CD4-positive, alpha-beta T cell treated with Interleukin-12 subunit alpha and Interleukin-12 subunit beta, for 1 hour (primary cell): ENCODE data around the gene SLC6A19.

Experiments used
- DNase-seq: peaks from one replicate; pipeline ENCODE4 v3.0.0-alpha.2; 2020

Gene SLC6A19

DNA sequence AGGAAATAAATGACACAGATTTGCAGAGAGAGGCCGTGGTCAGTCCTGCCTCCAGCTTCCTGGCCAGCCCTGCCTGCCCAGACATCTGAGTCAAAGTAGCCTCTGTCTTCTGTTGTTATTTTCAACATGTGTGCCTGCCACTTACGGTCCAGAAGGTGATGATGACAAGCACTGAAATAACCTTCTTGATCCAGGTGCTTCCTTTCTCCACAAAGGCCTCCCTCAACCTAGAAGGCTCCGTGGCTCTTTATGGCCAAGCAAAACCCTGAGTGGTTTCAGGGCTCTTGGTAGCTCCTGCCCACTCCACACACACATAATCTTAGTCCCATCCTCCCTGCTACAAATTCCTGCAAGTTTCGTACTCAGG is 34.1 kb upstream of the SLC6A19 start:
- DNase-seq: no peak

DNA sequence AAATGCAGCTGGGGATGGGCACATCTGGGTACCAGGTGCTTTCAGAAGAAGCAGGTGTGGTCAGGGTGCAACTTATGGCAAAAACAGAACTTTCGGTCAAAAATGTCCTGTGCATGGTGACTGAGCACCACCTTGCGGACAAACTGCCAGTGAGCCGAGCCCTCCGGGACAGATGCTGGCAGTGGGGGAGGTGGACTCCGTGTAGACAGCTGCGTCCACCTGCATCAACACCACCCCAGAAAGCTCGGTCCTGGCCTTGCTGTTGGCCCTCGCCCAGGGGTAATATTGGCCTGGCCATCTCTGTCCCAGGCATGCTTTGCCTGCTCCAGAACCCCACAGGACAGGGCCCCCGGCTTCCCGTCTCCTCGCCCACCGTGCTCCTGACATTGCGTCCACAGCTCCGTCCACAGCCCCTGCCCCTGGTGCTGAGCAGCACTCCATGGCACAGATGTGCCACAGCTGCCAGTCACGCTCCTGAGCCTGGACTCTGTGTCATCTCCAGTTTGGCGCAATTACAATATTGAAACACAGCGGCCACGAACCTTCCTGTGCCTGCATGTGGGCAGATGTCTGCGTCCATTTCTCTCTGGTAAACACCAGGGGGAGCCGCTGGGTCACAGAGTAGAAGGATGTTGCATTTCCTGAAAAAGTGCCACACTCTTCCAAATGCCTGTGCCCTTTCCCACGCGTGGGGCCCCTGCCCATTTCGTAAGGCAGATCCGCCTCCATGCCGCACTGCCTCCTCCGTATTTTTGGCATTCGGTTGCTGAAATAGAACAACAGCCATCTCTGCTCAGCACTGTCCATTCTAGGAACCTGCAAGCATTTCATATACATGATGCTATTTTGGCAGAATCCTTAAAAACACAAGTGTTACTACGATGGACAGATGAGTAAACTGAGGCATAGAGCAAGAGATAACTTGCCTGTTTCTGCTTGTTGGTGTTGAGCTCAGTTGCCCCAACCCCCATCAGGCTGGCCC is 33.4 kb upstream of the SLC6A19 start:
- DNase-seq: peak; percentile 71

DNA sequence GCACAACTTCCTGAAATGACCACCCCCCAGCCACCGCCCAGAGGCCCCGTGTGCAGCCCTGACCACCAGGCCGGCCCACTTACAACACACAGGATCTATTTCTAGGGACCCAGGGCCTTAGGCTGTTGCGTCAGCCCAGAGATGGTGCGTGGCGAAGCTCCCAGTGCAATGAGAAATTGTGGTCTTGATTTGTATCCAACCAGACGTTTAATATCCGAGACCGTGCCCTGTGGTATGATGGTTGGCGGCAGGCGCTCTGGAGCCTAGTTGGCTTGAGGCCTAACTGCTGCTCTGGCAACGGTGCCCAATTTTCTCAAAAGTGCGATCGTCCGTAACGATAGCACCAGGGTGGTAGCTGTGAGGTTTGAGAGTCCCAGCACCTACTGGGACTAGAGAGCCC is 32.6 kb upstream of the SLC6A19 start:
- no peak for DNase-seq

DNA sequence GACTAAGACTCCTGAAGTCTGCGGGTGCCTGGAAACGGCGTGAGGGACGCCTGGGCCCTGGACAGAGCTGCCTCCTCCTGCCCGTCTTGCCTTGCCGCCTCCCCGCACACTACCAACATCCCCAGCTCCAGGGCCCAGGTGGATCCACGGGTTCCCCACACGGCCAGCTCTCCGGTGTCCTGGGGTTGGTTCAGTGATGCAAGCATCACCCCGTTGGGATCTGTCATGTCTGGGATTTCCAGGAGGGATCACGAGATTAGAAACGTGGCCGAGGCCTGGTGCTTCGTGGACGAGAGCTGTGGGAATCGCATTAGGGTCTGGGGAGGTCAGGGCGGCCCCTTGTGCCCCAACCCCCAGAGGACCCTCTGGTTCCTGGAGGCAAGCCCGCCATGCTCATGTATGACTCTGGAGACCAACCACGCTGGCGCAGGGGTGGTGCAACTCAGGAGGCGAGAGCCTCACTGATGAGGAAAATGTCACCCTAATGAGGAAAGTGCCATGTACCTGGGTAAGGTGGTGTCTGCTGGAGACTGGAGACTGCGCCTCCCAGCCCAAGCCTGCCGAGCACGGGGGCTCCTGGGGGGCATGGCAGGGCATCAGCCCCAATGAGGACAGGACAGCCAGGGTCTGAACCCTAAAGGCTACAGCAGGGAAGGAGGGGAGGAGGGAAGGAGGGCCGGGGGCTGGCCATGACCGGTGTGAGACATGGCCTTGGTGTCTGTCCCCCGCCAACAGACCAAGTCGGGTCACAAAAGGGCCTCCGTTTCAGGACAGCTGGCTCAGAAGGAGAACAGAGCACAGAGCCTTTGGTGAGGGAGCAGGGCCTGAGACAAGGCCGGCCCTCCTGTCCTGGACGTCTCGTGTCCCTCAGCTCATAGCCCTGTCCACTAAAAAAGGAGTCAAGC is 31.9 kb upstream of the SLC6A19 start:
- DNase-seq: no peak

DNA sequence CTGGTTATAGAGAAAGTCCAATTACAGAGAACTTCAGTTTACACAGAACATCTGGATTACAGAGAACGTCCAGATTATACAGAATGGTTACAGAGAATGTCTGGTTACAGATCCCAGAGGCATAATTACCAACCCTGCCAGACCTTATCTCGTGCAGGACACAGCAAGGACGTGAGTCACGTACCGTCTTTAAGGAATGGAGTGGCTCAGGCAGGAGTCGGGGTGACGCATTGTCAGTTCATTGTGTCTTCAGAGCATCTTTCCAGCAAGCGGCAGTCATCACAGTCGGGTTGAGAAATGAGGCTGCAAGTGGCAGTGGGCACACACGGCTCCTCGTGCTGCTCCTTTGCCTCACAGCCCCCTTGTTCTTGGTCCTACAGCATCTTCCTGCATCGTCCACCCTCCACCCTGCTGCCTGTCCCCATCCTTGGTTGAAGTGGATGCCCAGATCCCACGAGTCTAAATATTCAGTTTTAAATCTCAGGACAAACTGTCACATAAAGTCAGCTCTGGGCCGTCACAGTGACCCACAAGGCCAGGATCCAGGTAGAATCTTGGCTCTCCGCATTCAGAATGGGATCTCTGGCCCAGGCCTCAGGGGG is 30.0 kb upstream of the SLC6A19 start:
- no peak for DNase-seq

DNA sequence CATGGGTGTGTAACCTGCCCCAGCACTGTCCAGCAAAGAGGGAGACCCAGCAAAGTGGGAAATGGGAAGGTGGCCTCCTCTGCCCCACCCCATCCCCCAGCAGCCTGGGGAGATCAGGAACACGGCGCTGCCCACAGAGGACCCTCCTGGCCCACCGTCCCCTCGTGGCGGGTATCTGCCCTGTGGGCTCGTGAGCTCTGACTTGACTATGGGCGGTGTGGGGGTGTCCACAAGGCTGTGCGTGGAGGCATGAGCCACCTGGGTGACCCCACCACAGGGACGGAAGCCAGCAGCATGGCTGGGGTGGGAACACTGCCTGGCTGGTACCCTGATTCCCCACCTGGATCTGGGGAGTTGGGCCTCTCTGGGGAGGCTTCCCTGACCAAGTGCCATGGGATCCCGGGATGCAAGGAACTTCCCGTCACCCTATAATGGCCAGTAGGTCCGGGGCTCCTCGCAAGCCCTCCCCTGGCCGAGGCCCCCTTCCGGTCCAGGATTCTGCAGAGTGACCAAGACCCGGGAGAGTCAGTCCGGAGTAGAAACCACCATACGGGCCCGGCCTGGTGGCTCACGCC is 29.3 kb upstream of the SLC6A19 start:
- no peak for DNase-seq

DNA sequence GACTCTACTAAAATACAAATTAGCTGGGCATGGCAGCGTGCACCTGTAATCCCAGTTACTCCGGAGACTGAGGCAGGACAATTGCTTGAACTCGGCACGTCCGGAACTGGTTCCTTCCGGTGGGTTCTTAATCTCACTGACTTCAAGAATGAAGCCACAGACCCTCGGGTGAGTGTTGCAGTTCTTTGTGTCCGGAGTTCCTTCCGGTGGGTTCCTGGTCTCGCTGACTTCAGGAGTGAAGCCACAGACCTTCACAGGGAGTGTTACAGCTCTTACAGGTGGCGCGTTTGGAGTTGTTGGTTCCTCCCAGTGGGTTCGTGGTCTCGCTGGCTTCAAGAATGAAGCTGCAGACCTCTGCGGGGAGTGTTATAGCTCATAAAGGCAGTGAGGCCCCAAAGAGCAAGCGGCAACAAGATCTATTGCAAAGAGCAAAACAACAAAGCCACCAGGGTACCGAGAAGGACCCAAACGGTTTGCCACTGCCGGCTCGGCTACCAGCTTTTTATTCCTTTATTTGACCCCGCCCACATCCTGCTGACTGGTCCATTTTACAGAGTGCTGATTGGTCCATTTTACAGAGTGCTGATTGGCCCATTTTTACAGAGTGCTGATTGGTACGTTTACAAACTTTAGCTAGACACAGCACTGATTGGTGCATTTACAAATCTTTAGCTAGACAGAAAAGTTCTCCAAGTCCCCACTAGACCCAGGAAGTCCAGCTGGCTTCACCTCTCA is 28.6 kb upstream of the SLC6A19 start:
- peak; percentile 45 for DNase-seq

DNA sequence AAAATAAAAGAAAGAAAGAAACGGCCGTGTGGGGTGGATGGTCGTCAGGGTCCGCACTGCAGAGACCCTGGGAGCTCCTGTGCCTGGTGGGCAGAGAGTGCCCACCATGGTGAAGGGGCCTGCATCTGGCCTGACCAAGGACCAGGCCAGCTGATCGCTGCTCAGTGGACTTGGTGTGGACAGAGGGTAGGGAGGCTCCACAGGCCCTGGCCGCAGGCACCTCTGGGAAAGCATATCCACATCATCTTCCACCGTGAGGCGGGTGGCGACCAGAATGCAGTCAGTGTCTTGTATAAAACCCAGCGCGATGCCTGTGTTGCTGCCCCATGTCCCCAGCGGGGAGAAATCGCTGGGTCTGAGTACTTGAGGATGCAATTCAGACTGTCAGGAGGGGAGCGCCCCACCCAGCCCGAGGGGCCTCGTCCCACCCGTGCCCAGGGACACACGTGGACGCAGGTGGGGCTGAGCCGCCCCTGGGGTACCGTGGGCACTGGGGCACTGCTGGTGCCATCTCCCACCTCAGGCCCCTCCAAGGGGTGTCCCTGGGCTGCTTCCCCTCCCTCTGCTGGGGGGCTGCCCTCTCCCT is 27.8 kb upstream of the SLC6A19 start:
- no peak for DNase-seq

DNA sequence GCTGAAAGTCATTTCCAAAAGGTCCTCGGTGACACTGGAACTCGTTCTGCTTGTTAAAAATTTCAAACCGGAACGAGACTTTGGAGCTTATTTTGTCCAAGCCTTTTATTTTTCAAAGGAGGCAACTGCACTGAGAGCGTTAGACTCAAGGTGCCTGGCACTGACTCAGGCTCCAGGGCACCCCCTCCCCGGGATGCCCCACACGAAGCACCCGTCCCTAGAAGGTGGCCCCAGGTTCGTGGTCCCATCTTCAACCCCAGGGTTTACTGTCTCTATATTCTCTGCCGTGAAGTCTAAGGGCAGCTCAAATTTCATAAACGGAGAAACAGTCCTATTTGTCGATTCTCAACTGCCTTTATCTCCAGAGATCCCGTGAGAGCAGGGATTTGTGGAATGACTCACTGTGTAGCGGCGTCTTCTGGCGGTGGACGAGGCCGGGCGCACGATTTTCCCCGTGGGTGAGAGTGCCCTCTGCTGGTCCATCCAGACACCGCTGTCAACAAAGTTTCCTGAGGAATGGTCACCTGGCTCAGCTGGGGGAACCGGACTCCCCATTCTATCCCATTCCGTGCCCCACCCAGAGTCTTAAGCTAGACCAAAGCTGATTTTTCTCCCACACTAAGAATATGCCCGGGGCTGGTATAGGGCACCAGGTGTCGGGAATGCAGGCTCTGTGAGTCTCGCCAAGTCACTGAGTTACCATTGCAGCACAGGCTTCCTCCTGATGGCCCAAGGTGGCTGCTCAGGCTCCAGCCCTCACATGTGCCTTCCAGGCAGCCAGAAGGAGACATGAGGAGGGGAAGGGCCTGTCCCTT is 27.1 kb upstream of the SLC6A19 start:
- peak; percentile 37 for DNase-seq

DNA sequence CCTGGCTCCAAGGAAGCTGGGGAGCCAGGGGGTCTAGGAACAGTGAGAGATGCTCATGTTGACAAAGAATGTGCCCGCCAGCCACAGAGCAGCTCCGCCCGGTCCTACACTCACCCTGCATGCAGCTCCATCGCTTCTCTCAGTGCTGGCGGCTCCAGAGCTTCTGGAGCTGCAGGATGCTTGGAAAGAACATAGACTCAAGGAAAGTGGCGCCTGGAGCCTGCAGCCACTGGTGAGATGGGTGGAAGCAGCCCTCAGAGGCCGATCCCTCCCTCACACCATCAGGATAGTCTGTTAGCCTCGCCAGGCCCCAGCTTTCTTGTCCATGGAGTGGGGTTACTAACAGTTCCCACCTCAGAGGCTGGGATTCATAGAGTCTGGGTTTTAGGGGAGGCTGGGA is 26.4 kb upstream of the SLC6A19 start:
- no peak for DNase-seq

DNA sequence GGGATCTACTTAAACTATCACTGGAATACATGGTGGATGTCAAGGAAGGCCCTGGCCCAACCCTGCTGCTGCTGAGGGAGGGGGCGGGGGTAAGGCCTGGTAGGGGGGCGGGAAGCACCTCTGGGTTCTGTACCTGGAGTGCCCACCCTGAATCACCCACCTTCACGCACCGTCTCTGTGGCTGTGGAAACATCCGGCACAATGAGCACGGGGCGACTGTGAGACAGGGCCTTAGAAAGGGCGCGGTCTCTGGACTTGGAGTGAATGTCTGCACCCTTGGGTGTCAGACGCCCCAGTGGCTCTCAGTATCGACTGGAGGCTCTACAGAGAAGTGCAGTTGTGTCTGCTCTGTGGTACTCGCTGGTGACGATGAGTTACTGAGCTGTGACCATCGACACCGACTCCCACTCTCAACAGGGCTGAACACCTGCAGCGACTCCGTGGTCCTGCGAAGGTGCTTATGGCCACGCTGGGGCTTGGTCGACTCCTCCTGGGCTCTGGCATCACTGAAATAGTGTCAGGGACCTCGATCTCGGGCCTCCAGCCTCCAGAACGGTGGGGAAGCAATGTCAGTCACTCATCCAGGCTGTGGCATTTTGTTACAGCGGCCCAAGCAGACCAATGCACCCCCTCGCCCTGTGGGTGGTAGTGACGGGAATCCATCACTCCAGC is 25.5 kb upstream of the SLC6A19 start:
- DNase-seq: no peak

DNA sequence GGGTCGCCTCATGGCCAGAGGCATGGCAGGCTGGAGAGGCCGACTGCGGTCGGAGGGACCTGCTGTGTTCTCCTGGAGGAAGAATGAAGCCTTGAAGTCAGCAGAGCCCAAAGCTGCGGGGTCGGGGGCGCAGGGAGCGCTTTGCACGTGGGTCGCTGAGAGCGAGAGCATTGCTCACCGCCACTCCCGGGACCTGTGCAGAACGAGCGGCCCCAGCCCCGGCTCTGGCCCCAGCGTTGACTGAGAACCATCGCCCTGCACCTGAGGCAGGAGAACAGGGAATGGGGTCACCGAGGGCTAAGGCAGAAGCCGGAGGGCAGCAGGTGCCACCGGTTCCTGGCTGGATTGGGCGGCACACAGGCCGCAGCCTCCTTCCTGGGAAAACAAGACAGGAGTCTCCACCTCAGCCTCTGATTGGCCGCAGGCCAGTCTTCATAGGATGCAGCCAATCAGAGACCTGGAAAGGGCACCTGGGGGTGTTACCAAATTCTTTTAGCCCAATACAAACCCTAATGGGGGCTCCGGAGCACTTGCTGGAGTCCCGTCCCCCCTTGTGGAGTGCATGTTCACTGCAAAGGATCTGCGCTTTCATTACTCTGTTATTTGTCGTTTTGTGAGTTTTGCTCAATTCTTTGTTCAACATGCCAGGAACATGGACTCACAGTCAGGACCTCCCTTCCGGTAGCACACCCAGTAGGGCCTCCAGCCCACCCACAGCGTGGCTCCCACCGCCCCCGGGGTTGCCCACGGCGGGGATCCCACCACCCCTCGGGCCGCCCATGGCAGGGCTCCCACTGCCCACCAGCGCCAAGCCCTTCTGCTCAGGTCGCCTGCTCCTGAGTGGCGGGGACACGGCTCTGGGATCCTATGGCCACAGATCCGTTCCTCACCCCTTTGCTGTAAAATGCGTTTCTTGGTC is 24.7 kb upstream of the SLC6A19 start:
- DNase-seq: no peak

DNA sequence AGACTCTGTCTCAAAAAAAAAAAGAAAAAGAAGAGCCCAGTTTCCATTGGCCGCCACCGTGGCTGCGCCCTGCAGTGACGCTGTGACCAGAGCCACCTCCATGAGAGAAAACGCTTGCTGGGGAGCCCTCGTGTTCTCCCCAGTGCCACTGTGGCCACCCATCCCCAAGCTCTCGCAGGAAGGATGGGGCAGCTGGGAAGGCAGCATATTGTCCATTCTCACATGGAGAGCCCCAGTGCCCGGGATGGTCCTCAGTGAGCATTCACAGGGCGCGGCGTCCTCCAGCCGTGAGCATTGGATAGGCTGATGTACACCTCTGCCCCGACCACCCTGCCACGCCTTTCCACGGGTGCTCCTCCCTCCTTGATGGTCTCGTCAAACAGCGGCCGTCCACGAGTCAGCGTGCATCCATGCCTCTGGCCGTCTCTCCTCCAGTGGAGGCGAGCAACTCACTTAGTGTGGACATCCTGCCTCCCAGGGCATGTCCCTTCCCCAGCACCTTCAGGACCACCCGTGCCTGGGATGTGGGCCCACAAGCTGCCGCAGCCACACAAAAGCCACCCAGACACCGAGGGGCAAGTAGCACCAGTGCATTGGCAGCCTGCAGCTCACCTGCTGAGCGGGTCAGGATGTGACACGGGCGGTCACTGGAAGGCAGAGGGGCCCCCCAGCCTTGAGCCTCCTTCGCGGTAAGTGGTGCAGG is 23.4 kb upstream of the SLC6A19 start:
- no peak for DNase-seq

DNA sequence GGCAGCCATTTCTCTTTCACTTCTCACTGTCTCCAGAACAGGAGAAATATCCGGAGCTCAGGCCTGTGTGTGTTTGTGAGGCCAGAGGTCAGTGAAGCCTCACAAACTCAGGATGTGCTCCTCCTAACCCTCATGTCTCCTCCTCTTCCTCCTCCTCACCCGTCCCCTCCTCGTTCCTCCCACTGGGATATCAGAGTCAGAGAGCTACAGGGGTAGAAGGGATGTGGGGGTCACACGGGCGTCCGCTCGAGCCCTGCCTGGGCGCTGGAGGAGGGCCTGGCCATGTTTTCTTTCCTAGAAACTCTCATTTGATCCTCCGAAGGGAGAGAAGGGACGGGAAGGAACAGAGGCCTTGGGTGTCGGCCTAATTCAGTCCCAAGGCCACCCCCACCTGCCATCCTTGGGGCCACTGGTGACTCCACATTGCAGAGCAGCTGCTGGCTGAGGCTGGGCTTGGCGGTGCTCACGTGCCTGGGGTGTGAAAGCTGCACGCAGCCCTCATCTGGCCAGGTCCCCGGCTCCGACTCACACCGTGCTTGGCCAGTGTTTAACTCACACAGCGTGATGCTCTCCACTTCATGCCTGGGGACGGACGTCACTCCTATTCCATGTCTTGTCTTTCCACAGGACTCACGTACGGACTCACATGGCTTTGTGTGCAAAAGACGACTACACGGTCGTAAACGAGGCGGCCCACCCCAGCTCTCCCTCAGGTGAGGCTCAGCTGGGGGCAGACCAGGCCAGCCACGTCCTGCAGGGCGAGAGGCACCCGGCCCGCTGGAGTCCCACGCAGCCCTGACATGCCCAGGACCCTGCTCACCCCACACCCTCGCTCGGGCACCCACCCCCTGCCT is 22.6 kb upstream of the SLC6A19 start:
- DNase-seq: no peak

DNA sequence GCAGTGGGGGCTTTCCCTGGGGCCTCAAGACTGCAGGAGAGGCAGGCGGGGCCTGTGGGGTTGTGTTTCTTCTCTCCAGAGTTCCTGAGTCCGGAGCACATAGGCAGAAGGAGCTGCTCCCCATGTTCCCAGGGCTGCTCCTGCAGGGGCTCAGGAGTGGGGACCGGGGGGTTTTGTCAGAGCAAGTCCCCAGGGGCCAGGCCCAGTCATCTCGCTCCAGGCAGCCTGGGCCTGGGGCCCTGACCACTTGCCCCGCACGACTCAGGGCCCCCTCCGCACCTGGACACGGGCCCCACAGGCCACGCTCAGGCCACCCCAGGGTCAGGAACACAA is 22.0 kb upstream of the SLC6A19 start:
- no peak for DNase-seq

DNA sequence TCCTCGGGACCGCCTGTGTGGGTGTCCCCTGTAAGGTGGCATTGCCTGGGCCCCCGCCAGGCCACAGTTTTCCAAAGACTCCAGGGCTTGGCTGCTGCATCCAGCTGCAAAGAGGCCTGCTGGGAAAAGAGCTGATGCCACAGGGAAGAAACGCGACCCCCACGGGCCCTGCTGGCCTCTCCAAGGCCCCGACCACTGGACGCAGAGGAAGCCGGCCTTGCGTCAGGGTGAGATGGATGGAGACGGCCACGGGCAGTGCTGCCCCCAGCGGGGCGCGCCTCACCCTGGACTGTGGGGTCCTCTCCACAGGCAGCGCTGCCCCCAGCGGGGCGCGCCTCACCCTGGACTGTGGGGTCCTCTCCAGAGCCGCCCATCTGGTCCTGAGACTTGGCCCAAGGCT is 21.3 kb upstream of the SLC6A19 start:
- no peak for DNase-seq

DNA sequence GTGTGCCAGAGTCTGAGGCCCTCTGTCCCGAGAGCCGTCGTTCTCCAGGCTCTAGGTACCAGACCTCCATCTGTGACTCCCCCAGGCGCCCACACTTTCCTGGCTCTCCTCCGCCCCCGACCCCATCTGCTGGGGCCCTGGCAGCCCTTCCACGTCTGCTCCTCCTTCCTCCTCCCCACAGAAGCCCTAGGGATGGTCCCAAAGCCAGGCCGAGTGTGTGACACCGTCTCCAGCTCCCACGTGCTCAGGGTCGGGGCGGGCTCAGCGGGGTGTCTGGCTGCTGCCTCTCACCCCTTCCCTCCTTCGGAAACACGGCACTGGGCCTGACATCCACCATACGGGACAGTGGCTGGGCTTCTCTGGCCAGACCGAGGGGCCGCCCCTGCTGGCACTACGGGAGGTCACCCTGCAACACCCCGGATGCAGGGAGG is 20.5 kb upstream of the SLC6A19 start:
- DNase-seq: no peak
